Activated CD4-positive, alpha-beta T cell treated with anti-CD3 and anti-CD28 coated beads for 36 hours (primary cell): ENCODE measurements around the gene CASR. TPM values are rescaled to one million over a fixed set of nuclear protein-coding genes. Genes with fewer than 3 reads are reported as not detected.

Experiments used
- ATAC-seq: fragments of 200-7000 bp; cut with Tn5 transposase; one replicate; pipeline ENCODE4 v1.10.0; 2021; ENCODE audit warnings: mild to moderate bottlenecking, moderate library complexity
- CTCF ChIA-PET: fragments of 350-600 bp; sonication (Branson Sonifier 250); formaldehyde crosslinking; loops from one replicate; lab custom pipeline; 2021; ENCODE audit warnings: antibody characterized with exemption; lab: Charles Lee
- POLR2A ChIA-PET: fragments of 350-600 bp; sonication (Branson Sonifier 250); formaldehyde crosslinking; loops from one replicate; lab custom pipeline; 2021; ENCODE audit warnings: antibody characterized with exemption, inconsistent platforms; lab: Charles Lee
- DNase-seq: peaks from one replicate; pipeline ENCODE4 v3.0.0-alpha.2; 2020
- H3K27ac Mint-ChIP-seq: one replicate; pipeline ENCODE4 v1.8.0; 2021; ENCODE audit warnings: mixed read lengths
- H3K27me3 Mint-ChIP-seq: one replicate; pipeline ENCODE4 v1.8.0; 2021; ENCODE audit warnings: mixed read lengths
- H3K36me3 Mint-ChIP-seq: one replicate; pipeline ENCODE4 v1.8.0; 2021; ENCODE audit warnings: low read depth, mixed read lengths
- H3K4me1 Mint-ChIP-seq: one replicate; pipeline ENCODE4 v1.8.0; 2021; ENCODE audit warnings: mixed read lengths
- H3K4me3 Mint-ChIP-seq: one replicate; pipeline ENCODE4 v1.8.0; 2021; ENCODE audit warnings: mild to moderate bottlenecking, moderate library complexity, mixed read lengths
- H3K9me3 Mint-ChIP-seq: one replicate; pipeline ENCODE4 v1.8.0; 2021; ENCODE audit warnings: low read depth, mixed read lengths
- intact Hi-C, 2 experiments: fragments of 100-400 bp; cut with DNase I in 1 of 2; cut with micrococcal nuclease in 1 of 2; formaldehyde crosslinking; loops; one replicate each; pipeline versions ENCODE4 v1.14.2 to v1.15.1; 2022 to 2024; cut with DNase I, micrococcal nuclease
- total RNA-seq, 2 experiments: library from RNA; stranded (reverse); gene quantifications; one replicate each; pipeline ENCODE4 v1.2.3, GENCODE V29; 2021

The CASR gene
- total RNA-seq, 2 experiments from 2014 or later, result 0.05 TPM

DNA sequence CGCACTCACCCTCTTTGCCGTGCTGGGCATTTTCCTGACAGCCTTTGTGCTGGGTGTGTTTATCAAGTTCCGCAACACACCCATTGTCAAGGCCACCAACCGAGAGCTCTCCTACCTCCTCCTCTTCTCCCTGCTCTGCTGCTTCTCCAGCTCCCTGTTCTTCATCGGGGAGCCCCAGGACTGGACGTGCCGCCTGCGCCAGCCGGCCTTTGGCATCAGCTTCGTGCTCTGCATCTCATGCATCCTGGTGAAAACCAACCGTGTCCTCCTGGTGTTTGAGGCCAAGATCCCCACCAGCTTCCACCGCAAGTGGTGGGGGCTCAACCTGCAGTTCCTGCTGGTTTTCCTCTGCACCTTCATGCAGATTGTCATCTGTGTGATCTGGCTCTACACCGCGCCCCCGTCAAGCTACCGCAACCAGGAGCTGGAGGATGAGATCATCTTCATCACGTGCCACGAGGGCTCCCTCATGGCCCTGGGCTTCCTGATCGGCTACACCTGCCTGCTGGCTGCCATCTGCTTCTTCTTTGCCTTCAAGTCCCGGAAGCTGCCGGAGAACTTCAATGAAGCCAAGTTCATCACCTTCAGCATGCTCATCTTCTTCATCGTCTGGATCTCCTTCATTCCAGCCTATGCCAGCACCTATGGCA lies 100.5 kb downstream of the CASR start:
- Mint-ChIP-seq H3K36me3 (no peaks in the 10 kb centered on the region), H3K9me3 (no peaks in the 10 kb centered on the region), H3K4me3 (no peak overlapping the region), H3K27me3 (peaks cover 2% of the 10 kb centered on the region), H3K27ac (no peak overlapping the region), H3K4me1 (no peaks in the 10 kb centered on the region)
- no peak for DNase-seq
- intact Hi-C loops, result no loop called here
- ChIA-PET CTCF (no interaction called here), POLR2A (no interaction called here)
- no peak for ATAC-seq

GRCh38 chr3:122284486-122284885 lies 101.0 kb downstream of the CASR start:
- DNase-seq (no peak), ATAC-seq (no peak)
- H3K27ac Mint-ChIP-seq, result no peak overlapping the region
- ChIA-PET POLR2A (no interaction called here), CTCF (no interaction called here)
- H3K4me1 Mint-ChIP-seq, result no peaks in the 10 kb centered on the region
- intact Hi-C loops, result no loop called here
- H3K27me3 Mint-ChIP-seq, result peaks cover 2% of the 10 kb centered on the region
- H3K9me3 Mint-ChIP-seq, result no peaks in the 10 kb centered on the region
- no peaks in the 10 kb centered on the region for H3K36me3 Mint-ChIP-seq
- no peak overlapping the region for H3K4me3 Mint-ChIP-seq

- POLR2A ChIA-PET, result no interaction called here
- H3K36me3 Mint-ChIP-seq, result no peaks in the 10 kb centered on the region
- no peak overlapping the region for H3K27ac Mint-ChIP-seq
- peaks cover 18% of the 10 kb centered on the region for H3K4me1 Mint-ChIP-seq
- no peak for DNase-seq
- CTCF ChIA-PET, result no interaction called here
- H3K27me3 Mint-ChIP-seq, result no peaks in the 10 kb centered on the region
- ATAC-seq, result no peak
- intact Hi-C loops, result no loop called here
- H3K9me3 Mint-ChIP-seq, result no peaks in the 10 kb centered on the region
- H3K4me3 Mint-ChIP-seq, result no peak overlapping the region
Observed at GRCh38 chr3:122294359-122294758, 110.9 kb downstream of the CASR start.

DNA sequence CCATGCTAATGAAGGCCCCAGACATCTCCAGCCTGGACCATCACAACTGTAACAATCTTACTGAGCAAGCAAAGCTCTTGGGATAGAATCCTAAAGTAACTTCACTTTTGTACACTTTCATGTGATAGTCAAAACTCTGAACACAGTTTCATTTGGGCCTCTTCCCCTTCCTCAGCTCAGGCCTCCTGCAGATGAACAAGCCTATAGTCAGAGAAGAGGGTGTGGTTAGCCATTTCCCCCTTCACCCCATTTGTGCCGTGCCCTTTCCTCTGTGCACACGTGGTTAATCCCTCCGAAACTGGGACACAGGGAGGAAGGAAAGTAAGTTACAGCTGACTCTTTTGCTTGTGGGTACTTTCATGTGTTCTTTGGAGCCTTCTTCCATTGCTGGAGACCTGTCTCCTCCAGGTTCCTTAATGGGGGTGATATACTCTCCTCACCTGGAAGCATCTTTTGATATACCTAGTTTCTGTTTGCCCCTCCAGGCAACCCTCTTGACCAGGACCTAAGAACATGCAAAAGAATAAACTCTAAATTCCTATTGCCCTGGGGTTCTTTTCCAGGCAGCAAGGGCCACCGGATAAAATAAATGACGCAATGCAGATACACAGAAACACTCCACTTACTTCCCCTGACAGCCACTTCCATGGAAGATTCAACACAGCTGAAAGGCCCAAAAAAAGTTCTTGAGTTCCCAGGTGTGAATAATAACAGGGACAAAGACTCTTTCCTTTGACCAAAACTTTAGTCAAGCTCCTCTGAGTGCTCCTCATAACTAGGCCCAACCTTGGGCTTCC lies 112.0 kb downstream of the CASR start:
- CTCF ChIA-PET, result no interaction called here
- intact Hi-C loops, result no loop called here
- Mint-ChIP-seq H3K27me3 (no peaks in the 10 kb centered on the region), H3K27ac (no peak overlapping the region), H3K9me3 (no peaks in the 10 kb centered on the region), H3K4me1 (peaks cover 18% of the 10 kb centered on the region), H3K4me3 (no peak overlapping the region), H3K36me3 (no peaks in the 10 kb centered on the region)
- peak; percentile 56 for ATAC-seq
- POLR2A ChIA-PET, result no interaction called here
- no peak for DNase-seq

DNA sequence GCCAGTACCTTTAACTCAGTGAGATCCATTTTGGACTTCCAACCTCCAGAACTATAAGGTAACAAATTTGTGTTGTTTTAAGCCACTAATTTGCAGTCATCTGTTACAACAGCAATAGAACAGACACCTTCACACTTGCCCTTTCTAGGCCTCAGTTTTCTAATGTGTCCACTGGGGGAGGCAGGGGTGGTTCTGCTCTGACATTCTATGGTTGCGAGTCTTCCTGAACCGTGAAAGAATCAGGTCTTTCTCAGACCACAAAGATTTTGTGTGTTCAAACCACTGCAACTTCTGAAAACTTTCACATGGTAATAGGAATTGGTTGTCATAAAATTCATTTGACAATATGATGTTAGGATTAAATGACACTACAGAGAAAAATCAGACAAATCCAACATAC lies 114.8 kb downstream of the CASR start:
- CTCF ChIA-PET, result interaction anchor here (1.9 kb wide), 1 partner anchor 197 kb away, joined by 4 read pairs; no protein-coding TSS in a partner anchor
- Mint-ChIP-seq H3K4me3 (no peak overlapping the region), H3K27me3 (no peaks in the 10 kb centered on the region), H3K27ac (no peak overlapping the region), H3K4me1 (peaks cover 18% of the 10 kb centered on the region), H3K36me3 (no peaks in the 10 kb centered on the region), H3K9me3 (no peaks in the 10 kb centered on the region)
- ATAC-seq, result peak; percentile 60
- DNase-seq, result peak; percentile 26
- intact Hi-C loops, result loop anchor here in 1 of 2 experiments (2.0 kb wide), 1 partner anchor 39 kb away; no protein-coding TSS in a partner anchor
- POLR2A ChIA-PET, result no interaction called here

- Mint-ChIP-seq H3K36me3 (no peaks in the 10 kb centered on the region), H3K4me1 (peaks cover 18% of the 10 kb centered on the region), H3K27me3 (no peaks in the 10 kb centered on the region), H3K4me3 (no peak overlapping the region), H3K27ac (no peak overlapping the region), H3K9me3 (no peaks in the 10 kb centered on the region)
- no peak for DNase-seq
- peak; percentile 24 for ATAC-seq
- CTCF ChIA-PET, result interaction anchor here (0.6 to 3.6 kb wide), 19 partner anchors 11 to 753 kb away, joined by 3 to 54 read pairs (median 5); partner anchors contain the start of genes FAM162A and POLQ
- intact Hi-C loops, result loop anchor here in 1 of 2 experiments (1.0 to 2.0 kb wide), 2 partner anchors 40 to 153 kb away; no protein-coding TSS in a partner anchor
- POLR2A ChIA-PET, result interaction anchor here (1.3 kb wide), 1 partner anchor 198 kb away, joined by 4 read pairs; no protein-coding TSS in a partner anchor
Observed at GRCh38 chr3:122299215-122299614, 115.7 kb downstream of the CASR start.

DNA sequence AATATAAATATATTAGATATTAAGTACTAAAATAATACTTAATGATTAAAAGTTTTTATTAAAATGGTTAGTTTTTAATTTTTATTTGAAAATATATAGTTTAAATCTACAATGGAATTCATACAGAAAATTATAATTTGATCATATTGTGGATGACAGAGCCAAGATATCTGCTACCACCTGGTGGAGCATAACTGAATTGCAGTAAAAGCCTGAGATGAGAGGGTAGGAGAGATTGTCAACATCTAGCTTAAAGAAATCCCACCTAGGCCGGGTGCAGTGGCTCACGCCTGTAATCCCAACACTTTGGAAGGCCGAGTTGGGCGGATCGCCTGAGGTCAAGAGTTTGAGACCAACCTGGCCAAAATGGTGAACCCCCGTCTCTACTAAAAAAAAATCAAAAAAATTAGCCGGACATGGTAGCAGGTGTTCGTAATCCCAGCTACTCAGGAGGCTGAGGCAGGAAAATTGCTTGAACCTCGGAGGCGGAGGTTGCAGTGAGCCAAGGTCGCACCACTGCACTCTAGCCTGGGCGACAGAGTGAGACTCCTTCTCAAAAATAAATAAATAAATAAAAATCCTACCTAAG lies 116.5 kb downstream of the CASR start:
- no peaks in the 10 kb centered on the region for H3K9me3 Mint-ChIP-seq
- POLR2A ChIA-PET, result interaction anchor here (1.3 kb wide), 1 partner anchor 198 kb away, joined by 4 read pairs; no protein-coding TSS in a partner anchor
- CTCF ChIA-PET, result interaction anchor here (0.6 to 3.6 kb wide), 22 partner anchors 10 to 754 kb away, joined by 3 to 54 read pairs (median 4); partner anchors contain the start of genes FAM162A and POLQ
- H3K27me3 Mint-ChIP-seq, result no peaks in the 10 kb centered on the region
- DNase-seq, result peak; percentile 53
- peaks cover 18% of the 10 kb centered on the region for H3K4me1 Mint-ChIP-seq
- no peak overlapping the region for H3K4me3 Mint-ChIP-seq
- intact Hi-C loops, result loop anchor here (1.0 to 5.0 kb wide), 6 partner anchors 41 to 754 kb away; no protein-coding TSS in a partner anchor
- no peak overlapping the region for H3K27ac Mint-ChIP-seq
- peak; percentile 59 for ATAC-seq
- no peaks in the 10 kb centered on the region for H3K36me3 Mint-ChIP-seq

DNA sequence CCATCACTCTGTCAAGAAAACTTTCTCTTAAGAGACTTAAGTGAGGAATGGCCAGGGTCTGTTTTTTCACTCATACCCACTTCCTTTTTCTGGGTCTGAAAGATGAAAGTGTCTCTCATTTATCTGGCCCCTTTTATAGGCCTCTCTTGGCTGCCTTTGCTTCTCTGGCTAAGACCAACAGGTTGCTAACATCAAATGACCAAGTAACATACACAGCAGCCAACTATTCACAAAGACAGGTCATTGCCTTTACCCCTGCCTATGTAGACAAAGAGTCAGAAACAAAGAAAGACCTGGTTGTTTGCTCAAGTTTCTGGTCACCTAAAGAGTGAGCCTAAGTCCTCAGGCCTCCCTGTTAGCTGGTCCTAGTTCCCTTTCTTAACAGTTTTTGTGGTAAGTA lies 117.6 kb downstream of the CASR start:
- intact Hi-C loops, result loop anchor here (2.0 to 5.0 kb wide), 2 partner anchors 42 to 419 kb away; no protein-coding TSS in a partner anchor

GRCh38 chr3:122305818-122306621 lies 122.6 kb downstream of the CASR start:
- ChIA-PET POLR2A (interaction anchor here (0.6 kb wide), 1 partner anchor 16 kb away, joined by 3 read pairs; no protein-coding TSS in a partner anchor), CTCF (interaction anchor here (0.7 to 2.8 kb wide), 9 partner anchors 14 to 204 kb away, joined by 3 to 15 read pairs (median 3); partner anchors contain the start of gene FAM162A)
- H3K27ac Mint-ChIP-seq, result no peak overlapping the region
- peak; percentile 51 for ATAC-seq
- peak; percentile 27 for DNase-seq
- no peak overlapping the region for H3K4me3 Mint-ChIP-seq
- H3K36me3 Mint-ChIP-seq, result no peaks in the 10 kb centered on the region
- intact Hi-C loops, result loop anchor here in 1 of 2 experiments (2.0 kb wide), 1 partner anchor 51 kb away; no protein-coding TSS in a partner anchor
- H3K27me3 Mint-ChIP-seq, result no peaks in the 10 kb centered on the region
- H3K9me3 Mint-ChIP-seq, result no peaks in the 10 kb centered on the region
- no peaks in the 10 kb centered on the region for H3K4me1 Mint-ChIP-seq

More for the DNA sequence above, 117.6 kb downstream of the CASR start:
- ChIA-PET POLR2A (no interaction called here), CTCF (interaction anchor here (1.2 to 3.6 kb wide), 7 partner anchors 11 to 755 kb away, joined by 3 to 54 read pairs (median 6); partner anchors contain the start of genes FAM162A and POLQ)
- H3K4me1 Mint-ChIP-seq, result peaks cover 18% of the 10 kb centered on the region
- ATAC-seq, result no peak
- H3K27ac Mint-ChIP-seq, result no peak overlapping the region
- no peak for DNase-seq
- no peaks in the 10 kb centered on the region for H3K36me3 Mint-ChIP-seq
- no peaks in the 10 kb centered on the region for H3K9me3 Mint-ChIP-seq
- no peak overlapping the region for H3K4me3 Mint-ChIP-seq
- no peaks in the 10 kb centered on the region for H3K27me3 Mint-ChIP-seq

DNA sequence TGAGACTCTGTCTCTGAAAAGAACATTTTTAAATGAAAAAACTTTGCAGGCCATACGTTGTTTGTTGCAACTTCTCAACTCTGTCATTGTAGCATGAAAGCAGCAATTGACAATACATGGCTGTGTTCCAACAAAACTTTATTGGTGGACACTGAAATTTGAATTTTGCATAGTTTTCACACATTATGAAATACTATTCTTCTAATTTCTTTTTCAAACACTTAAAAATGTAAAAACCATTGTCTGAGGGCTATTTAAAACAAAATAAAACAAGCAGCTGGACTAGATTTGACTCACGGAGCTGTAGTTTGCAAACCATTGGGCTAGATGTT lies 123.1 kb downstream of the CASR start:
- CTCF ChIA-PET, result interaction anchor here (0.8 to 2.8 kb wide), 8 partner anchors 14 to 205 kb away, joined by 3 to 15 read pairs (median 4); no protein-coding TSS in a partner anchor
- no peaks in the 10 kb centered on the region for H3K27me3 Mint-ChIP-seq
- no peak for DNase-seq
- no peak overlapping the region for H3K27ac Mint-ChIP-seq
- no peak for ATAC-seq
- POLR2A ChIA-PET, result interaction anchor here (0.6 to 0.7 kb wide), 2 partner anchors 17 to 923 kb away, joined by 3 to 7 read pairs; no protein-coding TSS in a partner anchor
- H3K4me3 Mint-ChIP-seq, result no peak overlapping the region
- intact Hi-C loops, result loop anchor here in 1 of 2 experiments (2.0 kb wide), 1 partner anchor 50 kb away; no protein-coding TSS in a partner anchor
- no peaks in the 10 kb centered on the region for H3K36me3 Mint-ChIP-seq
- no peaks in the 10 kb centered on the region for H3K4me1 Mint-ChIP-seq
- no peaks in the 10 kb centered on the region for H3K9me3 Mint-ChIP-seq
